A549 (cell line): ENCODE data around the gene SUSD5. TPM values are rescaled to one million over a fixed set of nuclear protein-coding genes. Genes with fewer than 3 reads are reported as not detected.

Source experiments
- ATAC-seq, 2 experiments: fragments of 200-7000 bp in 1 of 2; fragments of >200 bp in 1 of 2; cut with Nextera tagmentation in 1 of 2; cut with Tn5 transposase in 1 of 2; 3 replicates each; pipeline versions ENCODE4 v1.8.0 to v1.9.1; 2018 to 2020; ENCODE audit warnings: mild to moderate bottlenecking in 1 of 2, moderate library complexity in 1 of 2
- CTCF ChIA-PET: fragments of 300-600 bp; sonication (Branson Sonifier 250); formaldehyde crosslinking; extraction: SDS; loops from one replicate; lab custom pipeline; 2021; ENCODE audit warnings: antibody characterized with exemption, inconsistent platforms; lab: Yijun Ruan, JAX
- POLR2A ChIA-PET: fragments of 350-600 bp; formaldehyde crosslinking; extraction: SDS; loops from one replicate; lab custom pipeline; 2021; ENCODE audit warnings: antibody characterized with exemption, inconsistent platforms; lab: Yijun Ruan, JAX
- DNase-seq, 2 experiments: peaks; one replicate each; pipeline versions ENCODE4 v3.0.0 to v3.0.0-alpha.2; 2011 to 2016; ENCODE audit warnings: low read depth in 1 of 2, low spot score in 1 of 2
- FAIRE-seq: peaks from 2 replicates; lab custom pipeline; 2011; peaks lifted over from hg19 to GRCh38; lab: Jason Lieb, UNC
- H3K27ac ChIP-seq, 2 experiments: fragments of >200 bp; sonication (Bioruptor Twin); formaldehyde crosslinking; 3 replicates each; pipeline ENCODE4 v1.5.1; 2016 to 2017
- H3K4me1 ChIP-seq: fragments of >200 bp; sonication (Bioruptor Twin); formaldehyde crosslinking; 3 replicates; pipeline ENCODE4 v1.6.1; 2016
- H3K4me2 ChIP-seq: fragments of >200 bp; sonication (Bioruptor Twin); formaldehyde crosslinking; 3 replicates; pipeline ENCODE4 v1.6.1; 2016
- H3K4me3 ChIP-seq: fragments of >200 bp; sonication (Bioruptor Twin); formaldehyde crosslinking; 3 replicates; pipeline ENCODE4 v1.5.1; 2016
- H3K9me3 ChIP-seq: fragments of >200 bp; sonication (Bioruptor Twin); formaldehyde crosslinking; 3 replicates; pipeline ENCODE4 v1.6.1; 2016
- ATOH8 ChIP-seq: fragments of 250-450 bp; sonication (Bioruptor Pico); IDR thresholded peaks from 2 replicates; pipeline ENCODE4 v1.5.0; 2020; ENCODE audit warnings: low read depth, mild to moderate bottlenecking, moderate library complexity
- BCL3 ChIP-seq: fragments of >200 bp; sonication (Bioruptor Twin); formaldehyde crosslinking; IDR thresholded peaks from 3 replicates; pipeline ENCODE4 v1.6.1; 2016
- CBX2 ChIP-seq: fragments of 200-600 bp; sonication (generic); IDR thresholded peaks from 2 replicates; pipeline ENCODE4 v1.6.1; 2016; ENCODE audit warnings: low read depth, mild to moderate bottlenecking, borderline replicate concordance
- ELK1 ChIP-seq: fragments of 150-350 bp; IDR thresholded peaks from 2 replicates; pipeline ENCODE4 v1.6.1; 2014; ENCODE audit warnings: low read depth, mild to moderate bottlenecking, low read length
- FOSB ChIP-seq: fragments of 250-450 bp; sonication (Bioruptor Pico); IDR thresholded peaks from 2 replicates; pipeline ENCODE4 v1.5.0; 2020; ENCODE audit warnings: mild to moderate bottlenecking, moderate library complexity
- FOXS1 ChIP-seq: fragments of 250-450 bp; sonication (Bioruptor Pico); IDR thresholded peaks from 2 replicates; pipeline ENCODE4 v1.5.0; 2020; ENCODE audit warnings: mild to moderate bottlenecking, moderate library complexity
- HOXA7 ChIP-seq: fragments of 250-450 bp; sonication (Bioruptor Pico); IDR thresholded peaks from 2 replicates; pipeline ENCODE4 v1.5.0; 2020; ENCODE audit warnings: mild to moderate bottlenecking, moderate library complexity
- JUNB ChIP-seq: fragments of >200 bp; sonication (Bioruptor Twin); formaldehyde crosslinking; IDR thresholded peaks from 2 replicates; pipeline ENCODE4 v1.6.1; 2016
- MAFK ChIP-seq: fragments of 450-650 bp; IDR thresholded peaks from 2 replicates; pipeline ENCODE4 v1.6.1; 2014; ENCODE audit not compliant: partially characterized antibody
- POLR2A ChIP-seq: IDR thresholded peaks from 2 replicates; pipeline ENCODE4 v1.6.1; 2012; ENCODE audit warnings: mild to moderate bottlenecking, low read length
- POLR2AphosphoS2 ChIP-seq: conservative IDR thresholded peaks from 2 replicates; pipeline ENCODE4 v1.6.1; 2012; ENCODE audit warnings: low read length, improper control_type of control experiment, inconsistent platforms
- RARB ChIP-seq: fragments of 250-450 bp; sonication (Bioruptor Pico); IDR thresholded peaks from 2 replicates; pipeline ENCODE4 v1.8.0; 2021; ENCODE audit warnings: mild to moderate bottlenecking, moderate library complexity
- TFCP2L1 ChIP-seq: fragments of 250-450 bp; sonication (Bioruptor Pico); IDR thresholded peaks from 2 replicates; pipeline ENCODE4 v1.5.0; 2021; ENCODE audit warnings: mild to moderate bottlenecking
- WGBS: methylation state at CpG from one replicate; pipeline ENCODE4 v1.1.6; 2017; ENCODE audit errors: missing lambda C conversion rate; 5-methylcytosine and 5-hydroxymethylcytosine counted together
- polyA plus RNA-seq, 4 experiments: library from polyadenylated mRNA; depleted of rRNA in 3 of 4; stranded (reverse); fragments of >200 nt; fragmentation: RNase III in 1 of 4; extraction: RNeasy Plus Mini Kit Qiagen cat#74134 plus additional on column Dnase treatment in 1 of 4; gene quantifications; 2 replicates in 3 of 4; 3 replicates in 1 of 4; pipeline ENCODE4 v1.2.3, GENCODE V29; 2011 to 2017
- small RNA-seq, 6 experiments: library from RNA; depleted of rRNA; stranded (forward); fragments of <200 nt; gene quantifications; one replicate each; pipeline ENCODE3, GENCODE V24; 2012

Gene SUSD5
- polyA plus RNA-seq, 2 of the 4 experiments (the other 2 are of a cell fraction), result 0.63 to 1.7 TPM

- no peak for TF ChIP-seq BCL3
- TF ChIP-seq MAFK, result no peak
- TF ChIP-seq POLR2A, result no peak
- no peak for TF ChIP-seq FOXS1 (CRISPR knock-in tag)
- no peak for TF ChIP-seq JUNB
Observed at GRCh38 chr3:33103034-33103433, 115.6 kb downstream of the SUSD5 start (continued).

- peaks cover 11% of the 10 kb centered on the region for H3K4me1 ChIP-seq
- no peak overlapping the region for H3K4me3 ChIP-seq
- FAIRE-seq, result no peak
- H3K27ac ChIP-seq, result no peak overlapping the region
- no peak for DNase-seq
- no peak overlapping the region for H3K4me2 ChIP-seq
- POLR2A ChIA-PET, result no interaction called here
- H3K9me3 ChIP-seq, result no peaks in the 10 kb centered on the region
- CTCF ChIA-PET, result interaction anchor here (0.6 to 2.4 kb wide), 3 partner anchors 26 to 273 kb away, joined by 3 to 6 read pairs (median 5); no protein-coding TSS in a partner anchor
- WGBS, result 55% methylated on average over 2 of the region's 2 CpGs
- TF ChIP-seq HOXA7 (CRISPR knock-in tag) (no peak), TFCP2L1 (CRISPR knock-in tag) (no peak), POLR2AphosphoS2 (no peak), ATOH8 (CRISPR knock-in tag) (no peak), RARB (CRISPR knock-in tag) (no peak), FOSB (CRISPR knock-in tag) (no peak), ELK1 (no peak), CBX2 (no peak)
- ATAC-seq, result no peak
Observed at GRCh38 chr3:33100229-33100628, 118.4 kb downstream of the SUSD5 start.

Small RNA genes lying within 50 kb of the gene (small RNA-seq; reads per million reads assigned to genes)
- gene AC123900.1, result 0 reads per million in 6 experiments
- gene RN7SL296P, result 0 reads per million in 6 experiments

Other genes with a start within 250 kb of the SUSD5 start
- 90.4 and 101 TPM in 2 replicates for gene GLB1, start 121.7 kb downstream of the SUSD5 start, polyA plus RNA-seq (2011; rRNA removed)
- 44.3 to 53.3 TPM (median 51.7 TPM) in 3 replicates for gene GLB1, start 121.7 kb downstream of the SUSD5 start, polyA plus RNA-seq (2017; fragmentation: RNase III; extraction: RNeasy Plus Mini Kit Qiagen cat#74134 plus additional on column Dnase treatment)
- 2.4 and 2.5 TPM in 2 replicates for gene TMPPE, start 121.7 kb downstream of the SUSD5 start, polyA plus RNA-seq (2011; rRNA removed)
- 1.0 to 1.3 TPM (median 1.1 TPM) in 3 replicates for gene TMPPE, start 121.7 kb downstream of the SUSD5 start, polyA plus RNA-seq (2017; fragmentation: RNase III; extraction: RNeasy Plus Mini Kit Qiagen cat#74134 plus additional on column Dnase treatment)
- 355 and 384 TPM in 2 replicates for gene CRTAP, start 104.8 kb downstream of the SUSD5 start, polyA plus RNA-seq (2011; rRNA removed)
- 173 to 185 TPM (median 181 TPM) in 3 replicates for gene CRTAP, start 104.8 kb downstream of the SUSD5 start, polyA plus RNA-seq (2017; fragmentation: RNase III; extraction: RNeasy Plus Mini Kit Qiagen cat#74134 plus additional on column Dnase treatment)
- 15.7 and 18.5 TPM in 2 replicates for gene FBXL2, start 58.6 kb upstream of the SUSD5 start, polyA plus RNA-seq (2011; rRNA removed)
- gene FBXL2, start 58.6 kb upstream of the SUSD5 start, polyA plus RNA-seq (2017; fragmentation: RNase III; extraction: RNeasy Plus Mini Kit Qiagen cat#74134 plus additional on column Dnase treatment), result 6.9 to 7.5 TPM (median 7.5 TPM) in 3 replicates
- 92.5 and 92.9 TPM in 2 replicates for gene UBP1, start 221.6 kb upstream of the SUSD5 start, polyA plus RNA-seq (2011; rRNA removed)
- 48.6 to 50.9 TPM (median 50.6 TPM) in 3 replicates for gene UBP1, start 221.6 kb upstream of the SUSD5 start, polyA plus RNA-seq (2017; fragmentation: RNase III; extraction: RNeasy Plus Mini Kit Qiagen cat#74134 plus additional on column Dnase treatment)